ACHN (cell line): Measurements from ENCODE around the gene CFAP97D1.
A peak's percentile ranks its signal among the peaks of the same experiment; 100 is the strongest.

ENCODE experiments used
- DNase-seq: peaks from one replicate; pipeline ENCODE4 v3.0.0-alpha.2; 2015
- in situ Hi-C: cut with HindIII; loops from 2 replicates; pipeline ENCODE4 v1.10.0; 2017; ENCODE audit warnings: low sequenced_read_pairs, low pct_ligation_motif_present, low pct_unique_long_range_greater_than_20kb

The CFAP97D1 gene

DNA sequence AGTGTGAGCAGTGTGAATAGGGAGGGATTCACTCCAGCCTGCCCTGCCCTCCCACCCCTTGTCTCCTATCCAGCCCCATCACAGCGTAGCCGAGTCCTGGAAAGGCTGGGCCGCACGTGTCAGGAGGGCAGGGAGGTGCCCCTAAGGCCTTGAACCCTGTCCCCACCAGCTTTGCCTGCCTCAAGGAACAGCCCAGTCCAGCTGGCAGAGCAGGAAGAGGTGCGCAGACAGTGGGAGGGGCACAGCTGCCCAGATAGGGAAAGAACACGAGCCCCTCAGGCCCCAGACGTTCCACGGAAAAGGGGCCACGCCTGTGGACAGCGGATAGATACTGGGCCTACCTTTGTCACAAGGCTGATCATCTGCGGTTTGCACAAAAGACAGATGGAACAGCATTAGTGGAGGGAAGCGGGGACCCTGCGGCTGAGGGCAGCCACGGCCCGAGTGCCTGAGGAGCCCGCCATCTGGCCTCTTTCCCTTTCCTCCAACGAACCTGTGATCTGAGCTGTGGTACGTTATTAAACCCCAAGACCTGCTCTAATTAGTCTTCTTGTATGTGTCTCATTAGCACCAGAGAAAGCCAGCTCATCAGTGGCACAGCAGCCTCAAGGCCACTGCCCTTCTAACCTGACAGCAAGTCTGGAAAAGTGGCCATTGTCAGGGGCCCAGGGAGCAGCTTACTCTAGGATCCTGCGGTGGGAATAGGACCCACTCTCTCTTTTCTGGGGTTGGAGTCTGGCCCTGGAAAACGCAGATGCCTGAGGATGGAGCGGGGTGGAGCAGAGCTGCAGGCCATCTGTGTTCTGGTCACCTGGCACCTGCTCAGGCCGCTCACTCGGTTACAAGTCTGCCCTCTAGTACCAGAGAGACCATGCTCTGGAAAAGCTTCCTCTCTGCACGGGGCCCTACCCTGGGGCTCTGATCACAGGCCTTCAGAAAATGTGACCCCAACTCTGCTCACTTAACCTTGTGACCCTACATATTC, 36.4 kb downstream of the CFAP97D1 start:
- in situ Hi-C loops = no loop called here
- no peak for DNase-seq

DNA sequence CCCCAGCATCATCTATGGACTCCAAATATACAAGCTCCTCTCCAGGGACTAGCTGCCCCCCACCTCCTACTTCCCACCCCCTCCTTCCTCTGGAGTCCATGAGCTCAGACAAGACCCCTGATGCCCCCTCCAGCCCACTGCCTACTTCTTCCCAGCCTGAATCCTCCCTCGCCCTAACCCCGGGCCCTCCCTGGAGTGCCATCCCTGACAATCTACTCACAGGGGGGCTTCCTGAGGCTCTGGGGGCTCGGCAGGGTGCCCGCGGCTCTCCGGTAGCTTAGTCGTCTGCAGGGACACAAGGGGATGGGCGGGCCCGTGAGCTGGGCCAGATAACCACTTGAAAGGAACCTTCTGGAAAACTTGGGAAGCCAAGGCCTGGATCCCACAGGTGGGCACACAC, 37.6 kb downstream of the CFAP97D1 start:
- in situ Hi-C loops = no loop called here
- no peak for DNase-seq

GRCh38 chr17:43818966-43819365, 38.7 kb downstream of the CFAP97D1 start:
- in situ Hi-C loops = no loop called here
- no peak for DNase-seq

- DNase-seq = no peak
- in situ Hi-C loops = no loop called here
Measured at GRCh38 chr17:43820759-43821158, 40.5 kb downstream of the CFAP97D1 start.

DNA sequence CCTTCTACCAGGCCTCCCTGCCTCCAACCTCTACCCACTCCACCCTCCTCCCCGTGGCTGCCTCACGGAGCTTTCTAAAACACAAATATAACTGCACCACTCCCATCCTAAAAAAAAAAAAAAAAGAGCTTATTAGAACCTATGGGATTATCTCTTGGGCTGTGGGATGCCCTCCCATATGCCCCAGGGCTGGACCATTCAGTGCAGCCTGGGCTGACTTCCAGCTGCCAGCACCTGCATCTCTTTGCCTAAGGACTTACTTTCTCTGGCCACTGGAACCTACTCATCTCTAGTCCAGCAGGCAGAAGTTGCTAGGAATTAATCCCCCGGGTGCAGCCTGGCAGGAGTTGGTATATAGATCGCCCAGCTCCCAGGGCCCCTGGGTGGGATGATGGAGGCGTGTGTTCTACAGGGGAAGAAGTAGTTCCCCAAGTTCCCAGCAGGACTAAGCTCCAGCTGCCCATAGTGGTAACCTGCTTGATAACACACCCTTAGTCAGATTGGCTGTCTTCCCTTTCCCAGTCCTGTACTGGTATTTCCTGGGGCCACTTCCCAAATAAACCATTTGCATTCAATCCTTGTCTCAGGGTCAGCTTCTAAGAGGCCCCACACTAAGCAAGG, 42.4 kb downstream of the CFAP97D1 start:
- DNase-seq = no peak
- in situ Hi-C loops = no loop called here

DNA sequence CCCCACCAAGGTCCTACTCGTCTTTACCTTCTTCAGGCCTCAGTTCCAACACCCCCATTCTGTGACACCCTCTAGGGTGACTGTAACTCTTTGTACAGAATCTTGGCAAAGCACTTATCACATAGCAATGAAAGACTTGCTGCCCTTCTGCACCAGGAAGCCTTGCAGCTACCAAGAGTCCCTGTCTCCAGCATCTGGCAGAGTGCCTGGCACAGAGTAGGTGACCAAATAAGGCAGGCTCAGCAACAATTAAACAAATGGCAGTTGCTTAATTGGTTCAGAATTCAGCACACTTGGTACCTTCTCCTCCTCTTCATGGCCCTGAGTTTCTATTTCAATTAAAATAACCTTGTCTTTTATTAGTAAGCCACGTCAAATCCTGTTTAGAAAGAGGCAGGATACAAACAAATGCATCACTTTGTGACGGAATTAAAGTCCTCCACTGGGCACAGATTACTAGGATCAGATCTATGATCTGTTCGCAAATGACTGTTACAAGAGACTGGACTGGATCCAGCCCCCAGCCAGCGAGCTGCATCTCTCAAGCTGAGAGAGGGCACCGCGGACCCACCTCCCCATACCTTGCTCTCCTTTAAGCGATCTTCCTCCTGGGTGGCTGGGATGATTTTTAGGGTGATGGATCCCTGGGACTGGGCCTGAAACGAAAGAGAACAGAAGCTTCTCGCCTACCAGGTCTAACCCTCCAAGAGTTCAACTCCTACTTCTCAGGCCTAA, 43.3 kb downstream of the CFAP97D1 start:
- no peak for DNase-seq
- in situ Hi-C loops = no loop called here

GRCh38 chr17:43825567-43825966, 45.3 kb downstream of the CFAP97D1 start:
- in situ Hi-C loops = no loop called here

DNA sequence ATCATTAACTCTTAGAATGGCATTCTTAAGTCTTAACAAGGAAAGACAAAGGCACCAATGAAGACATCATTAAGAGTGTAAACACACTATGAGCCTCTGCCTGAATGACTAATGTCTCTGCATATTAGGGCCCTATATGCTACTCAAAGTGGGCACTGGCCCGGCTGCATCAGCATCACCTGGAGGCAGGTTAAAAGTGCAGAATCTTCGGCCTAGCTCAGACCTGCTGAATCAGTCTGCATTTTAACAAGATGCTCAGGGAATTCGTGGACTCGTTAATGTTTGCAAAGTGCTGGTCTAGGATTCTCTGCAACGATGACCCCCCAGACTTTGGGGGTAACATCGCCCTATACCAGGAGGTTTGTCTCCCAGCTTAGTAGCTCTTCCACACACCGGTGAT, 46.0 kb downstream of the CFAP97D1 start:
- in situ Hi-C loops = no loop called here
- DNase-seq = no peak

More at GRCh38 chr17:43825567-43825966, 45.3 kb downstream of the CFAP97D1 start:
- DNase-seq = no peak

DNA sequence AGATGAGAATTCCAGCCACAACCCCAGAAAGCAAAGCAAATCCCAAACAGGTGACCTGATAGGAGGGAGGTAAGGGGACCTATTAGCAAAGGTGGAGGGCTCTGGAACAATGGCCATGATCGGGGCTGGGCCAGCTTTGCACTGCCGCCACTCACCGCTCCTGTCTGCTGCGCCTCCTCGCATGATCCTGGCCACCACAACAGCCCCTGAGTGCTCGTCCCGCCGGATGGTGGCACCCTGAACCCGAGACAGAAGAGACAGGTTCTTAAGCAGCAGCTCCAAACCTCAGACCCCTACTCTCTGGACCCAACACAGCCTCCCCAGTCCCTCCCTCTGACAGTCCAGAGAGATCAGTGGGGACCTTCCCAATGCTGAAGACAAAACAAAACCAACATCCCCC, 47.4 kb downstream of the CFAP97D1 start:
- in situ Hi-C loops = no loop called here
- no peak for DNase-seq

DNA sequence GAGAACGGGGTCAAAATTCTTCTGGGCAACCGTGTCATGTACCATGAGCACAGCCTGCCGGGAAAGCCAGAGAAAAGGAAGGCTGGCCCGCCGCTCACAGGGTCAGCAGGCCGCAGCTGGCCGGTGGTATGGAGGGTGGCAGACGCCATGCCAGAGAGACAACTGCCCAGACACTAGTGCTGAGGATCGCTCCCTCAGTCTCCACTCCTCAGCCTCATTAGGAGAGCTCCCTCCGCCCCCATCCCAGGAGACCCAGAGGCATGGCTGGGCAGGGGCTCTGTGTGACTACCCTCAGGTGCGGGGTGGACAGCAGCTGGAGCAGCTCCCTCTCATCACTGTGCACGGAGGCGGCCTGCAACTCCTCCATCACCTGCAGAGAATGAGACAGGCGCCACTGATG, 49.5 kb downstream of the CFAP97D1 start:
- in situ Hi-C loops = no loop called here
- no peak for DNase-seq

DNA sequence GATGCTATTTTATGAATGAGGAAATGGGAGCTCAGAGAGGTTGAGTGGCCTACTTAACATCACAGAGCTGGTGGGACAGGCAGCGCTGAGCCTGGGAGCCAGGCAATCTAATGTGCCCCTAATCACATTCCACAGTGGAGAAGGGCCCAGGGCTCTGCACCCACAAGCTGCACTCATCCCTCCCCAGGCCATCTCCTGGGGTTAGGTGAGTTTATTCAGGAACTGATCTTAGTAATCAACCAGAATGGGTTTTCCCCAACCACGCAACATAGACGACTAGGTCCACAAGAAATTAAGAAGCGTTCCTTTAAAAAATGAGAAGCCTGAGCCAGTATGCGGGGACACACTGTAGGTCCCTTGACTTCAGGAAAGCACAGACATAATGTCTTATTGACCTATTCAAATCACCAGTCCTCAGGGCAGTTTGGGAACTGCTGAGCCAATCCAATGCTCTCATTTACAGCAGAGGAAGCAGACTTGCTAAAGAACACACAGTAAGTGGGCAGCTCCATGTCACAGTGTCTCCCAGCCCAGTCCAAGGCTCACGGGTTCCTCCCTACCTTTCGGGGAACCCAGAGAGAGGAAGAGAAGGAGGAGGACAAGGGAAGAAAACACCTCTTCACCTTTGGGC, 50.4 kb downstream of the CFAP97D1 start:
- in situ Hi-C loops = no loop called here
- DNase-seq = no peak

GRCh38 chr17:43831633-43832032, 51.4 kb downstream of the CFAP97D1 start:
- DNase-seq = no peak
- in situ Hi-C loops = no loop called here

DNA sequence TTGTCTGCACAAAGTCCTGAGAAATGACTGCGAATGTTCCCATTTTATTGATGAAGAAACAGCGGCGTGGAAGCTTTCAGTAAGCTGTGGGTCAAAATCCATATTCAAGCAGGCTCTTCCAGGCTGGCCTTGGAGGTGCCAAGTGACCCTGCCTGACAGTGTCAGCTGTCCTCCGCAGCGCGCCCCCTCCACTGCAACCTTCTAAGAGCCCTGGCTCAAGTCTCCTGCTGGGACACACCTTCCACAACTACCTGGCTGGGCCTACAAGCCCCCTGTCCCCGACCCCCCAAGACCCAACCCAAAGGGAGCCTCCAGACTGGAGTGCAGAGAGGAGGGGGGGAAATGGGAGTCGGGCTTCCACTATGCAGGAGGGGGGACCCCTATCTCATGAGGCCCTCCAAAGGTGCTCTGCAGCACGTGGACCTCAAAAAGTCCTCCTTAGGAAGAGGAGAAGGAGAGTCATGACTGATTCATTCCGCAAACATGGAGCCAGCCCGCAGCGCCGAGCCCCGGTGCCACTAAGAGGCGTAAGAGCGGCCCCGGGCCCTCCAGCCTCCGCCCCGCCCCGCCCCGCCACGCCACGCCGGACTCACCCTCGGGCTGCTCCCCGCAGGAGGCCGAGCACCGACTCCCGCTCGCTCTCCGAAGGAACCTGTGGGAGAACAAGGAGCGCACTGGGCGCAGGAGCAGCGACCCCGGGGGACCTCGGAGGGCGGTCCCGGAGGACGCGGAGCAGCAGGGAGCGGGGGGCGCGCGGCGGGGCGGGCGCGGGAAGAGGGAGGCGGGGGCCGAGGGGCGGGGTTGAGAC, 52.1 kb downstream of the CFAP97D1 start:
- peak; percentile 84 for DNase-seq
- in situ Hi-C loops = no loop called here

- in situ Hi-C loops = no loop called here
- DNase-seq = peak; percentile 90
Measured at GRCh38 chr17:43832976-43833829, 53.0 kb downstream of the CFAP97D1 start, which contains the start of gene MPP3. TSS of gene MPP3 (minus strand) at chr17:43833146. CDS start at chr17:43831906, 1,240 bp downstream.

DNA sequence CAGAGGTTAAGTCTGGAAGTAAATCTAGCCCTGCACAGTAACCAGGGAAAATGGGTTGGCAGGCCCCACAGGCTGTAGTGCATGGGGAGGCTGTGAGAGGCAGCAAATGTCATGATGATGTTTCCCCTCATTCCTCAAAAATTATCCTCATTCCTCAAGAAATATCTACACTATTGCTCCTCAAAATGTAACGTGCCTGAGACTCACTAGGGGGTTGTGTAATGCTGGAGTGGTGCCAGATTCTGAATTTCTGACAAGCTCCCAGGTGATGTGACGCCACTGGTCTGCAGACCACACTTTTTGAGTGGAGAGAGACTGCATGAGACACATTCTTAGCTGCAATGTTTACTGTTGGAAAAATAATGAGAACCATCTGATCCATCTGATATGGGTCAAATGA, 53.9 kb downstream of the CFAP97D1 start:
- in situ Hi-C loops = no loop called here
- no peak for DNase-seq
